H1 (cell line): Measurements from ENCODE around the gene MPPE1. TPM values are rescaled to one million over a fixed set of nuclear protein-coding genes. Genes with fewer than 3 reads are reported as not detected.

Source experiments
- CTCF ChIA-PET: fragments of 300-600 bp; sonication (Branson Sonifier 250); formaldehyde crosslinking; loops from one replicate; lab custom pipeline; 2021; ENCODE audit not compliant: partially characterized antibody; lab: Charles Lee
- POLR2A ChIA-PET: fragments of 300-600 bp; sonication (Branson Sonifier 250); formaldehyde crosslinking; loops from one replicate; lab custom pipeline; 2021; ENCODE audit warnings: inconsistent platforms; ENCODE audit not compliant: partially characterized antibody; lab: Charles Lee
- DNase-seq, 2 experiments: peaks; one replicate each; pipeline versions ENCODE4 v3.0.0 to v3.0.0-alpha.2; 2010 to 2022; ENCODE audit warnings: low spot score in 2 of 2, low read depth in 1 of 2, mixed read lengths in 1 of 2
- FAIRE-seq: peaks from 2 replicates; lab custom pipeline; 2011; peaks lifted over from hg19 to GRCh38; lab: Jason Lieb, UNC
- H2AFZ ChIP-seq: 2 replicates; pipeline ENCODE4 v1.8.1; 2012; ENCODE audit warnings: low read length, inconsistent platforms
- H2AK5ac ChIP-seq: 2 replicates; pipeline ENCODE4 v1.6.1; 2013; ENCODE audit warnings: low read depth, low read length
- H2BK120ac ChIP-seq: replicated peaks from 2 replicates; pipeline ENCODE3; 2013; ENCODE audit warnings: low read depth, low read length, inconsistent platforms
- H2BK12ac ChIP-seq: 2 replicates; pipeline ENCODE4 v1.6.1; 2013; ENCODE audit warnings: low read depth, low read length
- H2BK15ac ChIP-seq: 2 replicates; pipeline ENCODE4 v1.6.1; 2013; ENCODE audit warnings: low read length
- H2BK20ac ChIP-seq: 2 replicates; pipeline ENCODE4 v1.6.1; 2013; ENCODE audit warnings: low read length
- H2BK5ac ChIP-seq: 2 replicates; pipeline ENCODE4 v1.6.1; 2013; ENCODE audit warnings: low read depth, low read length
- H3K14ac ChIP-seq: 2 replicates; pipeline ENCODE4 v1.6.1; 2013; ENCODE audit warnings: inconsistent platforms; ENCODE audit not compliant: insufficient read length
- H3K18ac ChIP-seq: 2 replicates; pipeline ENCODE4 v1.6.1; 2013; ENCODE audit warnings: low read length; ENCODE audit errors: extremely low read depth
- H3K23ac ChIP-seq: 2 replicates; pipeline ENCODE4 v1.6.1; 2013; ENCODE audit warnings: inconsistent platforms; ENCODE audit not compliant: insufficient read length
- H3K23me2 ChIP-seq: 2 replicates; pipeline ENCODE4 v1.6.1; 2013; ENCODE audit warnings: low read depth, low read length
- H3K27ac ChIP-seq: 2 replicates; pipeline ENCODE4 v1.6.1; 2011; ENCODE audit warnings: low read depth, low read length, inconsistent platforms
- H3K27me3 ChIP-seq, 4 experiments: replicated peaks in 1 of 4; 1 replicate in 1 of 4; 2 replicates in 3 of 4; pipeline versions ENCODE4 v1.6.1 to v1.8.1; 2011 to 2013; ENCODE audit warnings: low read length in 3 of 4, mild to moderate bottlenecking in 3 of 4, inconsistent platforms in 2 of 4, mixed read lengths in 2 of 4, moderate library complexity in 1 of 4; ENCODE audit not compliant: control insufficient read depth in 3 of 4, insufficient read depth in 3 of 4; ENCODE audit errors: extremely low read depth in 1 of 4
- H3K36me3 ChIP-seq, 4 experiments: 2 replicates each; pipeline versions ENCODE4 v1.6.1 to v1.8.1; 2011 to 2013; ENCODE audit warnings: mild to moderate bottlenecking in 4 of 4, low read length in 3 of 4, moderate library complexity in 2 of 4, control low read depth in 1 of 4, inconsistent platforms in 1 of 4; ENCODE audit not compliant: insufficient read depth in 4 of 4, control insufficient read depth in 2 of 4
- H3K4ac ChIP-seq: replicated peaks from 2 replicates; pipeline ENCODE3; 2013; ENCODE audit warnings: low read length, low read depth, mixed read lengths, inconsistent platforms; ENCODE audit not compliant: insufficient read length
- H3K4me1 ChIP-seq, 4 experiments: replicated peaks in 1 of 4; 1 replicate in 1 of 4; 2 replicates in 3 of 4; pipeline versions ENCODE4 v1.6.1 to v1.8.1; 2011 to 2013; ENCODE audit warnings: low read length in 3 of 4, inconsistent platforms in 2 of 4, mixed read lengths in 1 of 4; ENCODE audit not compliant: insufficient read depth in 4 of 4, control insufficient read depth in 3 of 4
- H3K4me2 ChIP-seq, 2 experiments: 2 replicates each; pipeline versions ENCODE4 v1.6.1 to v1.8.1; 2011 to 2013; ENCODE audit warnings: low read depth in 2 of 2, low read length in 2 of 2, control low read depth in 1 of 2, inconsistent platforms in 1 of 2, mild to moderate bottlenecking in 1 of 2; ENCODE audit not compliant: insufficient read depth in 1 of 2
- H3K4me3 ChIP-seq, 4 experiments: fragments of 200-600, 300-600 bp in 1 of 4; sonication (generic), shearing (Covaris generic), sonication (Bioruptor Twin) in 1 of 4; 2 replicates each; pipeline versions ENCODE4 v1.5.1 to v1.8.1; 2011 to 2016; ENCODE audit warnings: low read length in 4 of 4, low read depth in 3 of 4, control low read depth in 2 of 4, inconsistent platforms in 2 of 4, mild to moderate bottlenecking in 2 of 4, mixed read lengths in 1 of 4, moderate library complexity in 1 of 4; ENCODE audit not compliant: insufficient read depth in 2 of 4; ENCODE audit errors: extremely low read depth in 1 of 4
- H3K56ac ChIP-seq: replicated peaks from 2 replicates; pipeline ENCODE3; 2013; ENCODE audit warnings: low read depth, mild to moderate bottlenecking, mixed read lengths, low read length, inconsistent platforms; ENCODE audit not compliant: insufficient read length
- H3K79me1 ChIP-seq: 2 replicates; pipeline ENCODE4 v1.6.1; 2013; ENCODE audit warnings: low read depth, low read length, control low read depth
- H3K79me2 ChIP-seq, 2 experiments: 2 replicates each; pipeline versions ENCODE4 v1.6.1 to v1.8.1; 2012 to 2013; ENCODE audit warnings: low read length in 2 of 2, mild to moderate bottlenecking in 2 of 2, inconsistent platforms in 1 of 2; ENCODE audit not compliant: insufficient read depth in 2 of 2, control insufficient read depth in 1 of 2
- H3K9ac ChIP-seq, 4 experiments: replicated peaks in 1 of 4; 1 replicate in 1 of 4; 2 replicates in 3 of 4; pipeline versions ENCODE4 v1.6.1 to v1.8.1; 2011 to 2013; ENCODE audit warnings: low read depth in 3 of 4, low read length in 3 of 4, control low read depth in 2 of 4, mild to moderate bottlenecking in 2 of 4, moderate library complexity in 2 of 4, inconsistent platforms in 1 of 4; ENCODE audit errors: extremely low read depth in 1 of 4
- H3K9me3 ChIP-seq, 2 experiments: 2 replicates each; pipeline versions ENCODE4 v1.6.1 to v1.8.1; 2012 to 2013; ENCODE audit warnings: mild to moderate bottlenecking in 2 of 2, moderate library complexity in 2 of 2, control low read depth in 1 of 2, inconsistent platforms in 1 of 2, low read depth in 1 of 2, low read length in 1 of 2, mixed read lengths in 1 of 2; ENCODE audit not compliant: insufficient read depth in 2 of 2
- H4K20me1 ChIP-seq, 2 experiments: replicated peaks in 1 of 2; 2 replicates each; pipeline versions ENCODE3 to v1.8.1; 2011 to 2013; ENCODE audit warnings: inconsistent platforms in 2 of 2, low read length in 2 of 2, mild to moderate bottlenecking in 1 of 2; ENCODE audit not compliant: insufficient read depth in 2 of 2, control insufficient read depth in 1 of 2
- H4K5ac ChIP-seq: 2 replicates; pipeline ENCODE4 v1.6.1; 2013; ENCODE audit warnings: low read length, low read depth, mixed read lengths, inconsistent platforms; ENCODE audit not compliant: insufficient read length
- H4K8ac ChIP-seq: 2 replicates; pipeline ENCODE4 v1.8.0; 2013; ENCODE audit warnings: mild to moderate bottlenecking, moderate library complexity, low read length, inconsistent platforms; ENCODE audit not compliant: insufficient read depth; ENCODE audit errors: extremely low read depth
- H4K91ac ChIP-seq: replicated peaks from 2 replicates; pipeline ENCODE3; 2013; ENCODE audit warnings: low read length, mixed read lengths, inconsistent platforms; ENCODE audit not compliant: insufficient read length
- ATF3 ChIP-seq: IDR thresholded peaks from 2 replicates; pipeline ENCODE4 v1.6.1; 2011; ENCODE audit warnings: low read depth, mild to moderate bottlenecking, low read length; ENCODE audit not compliant: insufficient read depth
- BRCA1 ChIP-seq: IDR thresholded peaks from 2 replicates; pipeline ENCODE4 v1.6.1; 2012; ENCODE audit warnings: low read depth, low read length, improper control_type of control experiment
- CHD2 ChIP-seq: IDR thresholded peaks from 2 replicates; pipeline ENCODE4 v1.6.1; 2012; ENCODE audit warnings: low read length, improper control_type of control experiment
- E2F6 ChIP-seq: IDR thresholded peaks from 2 replicates; pipeline ENCODE4 v1.6.1; 2012; ENCODE audit warnings: inconsistent platforms
- EGR1 ChIP-seq: IDR thresholded peaks from 2 replicates; pipeline ENCODE4 v1.6.1; 2011; ENCODE audit warnings: low read depth, low read length, borderline replicate concordance
- FOSL1 ChIP-seq: IDR thresholded peaks from 2 replicates; pipeline ENCODE4 v1.6.1; 2011; ENCODE audit warnings: mild to moderate bottlenecking, low read depth, low read length, moderate library complexity; ENCODE audit not compliant: insufficient read depth
- HDAC2 ChIP-seq, 2 experiments: fragments of 300-600 bp in 1 of 2; sonication (generic) in 1 of 2; IDR thresholded peaks; 2 replicates each; pipeline ENCODE4 v1.6.1; 2011 to 2012; ENCODE audit warnings: low read depth in 2 of 2, low read length in 2 of 2, mild to moderate bottlenecking in 2 of 2, moderate library complexity in 2 of 2, borderline replicate concordance in 1 of 2, inconsistent platforms in 1 of 2
- NANOG ChIP-seq: IDR thresholded peaks from 2 replicates; pipeline ENCODE4 v1.6.1; 2011; ENCODE audit warnings: low read length, low read depth, mild to moderate bottlenecking, inconsistent platforms; ENCODE audit not compliant: insufficient read depth, poor library complexity, severe bottlenecking
- POLR2AphosphoS5 ChIP-seq: IDR thresholded peaks from 2 replicates; pipeline ENCODE4 v1.6.1; 2011; ENCODE audit warnings: low read depth, low read length
- RXRA ChIP-seq: IDR thresholded peaks from 2 replicates; pipeline ENCODE4 v1.6.1; 2011; ENCODE audit warnings: low read depth, mild to moderate bottlenecking, low read length, moderate library complexity; ENCODE audit not compliant: insufficient read depth
- SIX5 ChIP-seq: IDR thresholded peaks from 2 replicates; pipeline ENCODE4 v1.6.1; 2011; ENCODE audit warnings: mild to moderate bottlenecking, low read depth, low read length
- WGBS, 2 experiments: shearing (Covaris generic) in 1 of 2; methylation state at CpG; one replicate each; pipeline versions ENCODE4 v1.1.6 to v1.1.7; 2013 to 2015; ENCODE audit warnings: low lambda C conversion rate in 2 of 2, mixed read lengths in 2 of 2, inconsistent platforms in 1 of 2, low coverage in 1 of 2, missing lambda C conversion rate in 1 of 2; ENCODE audit not compliant: insufficient replicate concordance in 2 of 2, insufficient coverage in 1 of 2, insufficient read length in 1 of 2; ENCODE audit errors: extremely low coverage in 1 of 2, missing lambda C conversion rate in 1 of 2; 5-methylcytosine and 5-hydroxymethylcytosine counted together
- polyA plus RNA-seq, 7 experiments: library from polyadenylated mRNA; depleted of rRNA in 3 of 7; stranded (reverse) in 5 of 7; unstranded in 2 of 7; fragments of >200 nt in 5 of 7; fragments of 200-250 nt in 2 of 7; gene quantifications; 1 replicate in 5 of 7; 2 replicates in 1 of 7; 4 replicates in 1 of 7; pipeline versions ENCODE4 v1.2.1 to v1.2.3, GENCODE V29; 2011 to 2013; ENCODE audit warnings: missing spikeins in 2 of 7, mixed read lengths in 2 of 7
- total RNA-seq: library from RNA; stranded (reverse); fragmentation: NEBNext Ultra II Directional; extraction: Animal tissue kit (Norgen Biotek cat#: 25700); gene quantifications from 2 replicates; pipeline ENCODE4 v1.2.1, GENCODE V29; 2021

MPPE1 gene
- total and polyA plus RNA-seq, 2 of the 8 experiments (the other 6 are each of a cell fraction or from before 2014, with no cell fraction given) = 13.7 to 20.9 TPM

GRCh38 chr18:11909061-11909455, 941 bp upstream of the MPPE1 start:
- 33% methylated on average over 13 of the region's 13 CpGs; no CpG with 5 or more reads in 1 of the 2 experiments for WGBS, 2 experiments
- Histone ChIP-seq H3K79me1 (no peaks in the 10 kb centered on the region), H3K4me3 (peak overlapping the region; percentile 65 to 78 (median 74)), H4K8ac (no peak overlapping the region), H3K27ac (no peak overlapping the region), H2BK5ac (no peak overlapping the region), H2BK12ac (no peak overlapping the region), H2AFZ (no peak overlapping the region), H2AK5ac (no peak overlapping the region), H4K91ac (no peak overlapping the region), H3K36me3 (no peaks in the 10 kb centered on the region), H3K4me1 (peaks cover 2 to 12% (median 5%) of the 10 kb centered on the region in 4 experiments; a peak in 6 of 7 replicates), H3K14ac (no peak overlapping the region), H4K5ac (no peak overlapping the region), H2BK15ac (no peak overlapping the region), H2BK20ac (no peak overlapping the region), H3K79me2 (no peaks in the 10 kb centered on the region), H3K9ac (no peak overlapping the region), H3K56ac (no peak overlapping the region), H3K4ac (no peak overlapping the region), H3K27me3 (no peaks in the 10 kb centered on the region), H3K23me2 (peaks cover 10% of the 10 kb centered on the region; the same call in 1 of the 2 replicates), H3K23ac (no peak overlapping the region), H3K4me2 (peak overlapping the region; percentile 71 to 94), H3K18ac (no peak overlapping the region), H2BK120ac (no peak overlapping the region), H4K20me1 (no peaks in the 10 kb centered on the region), H3K9me3 (no peaks in the 10 kb centered on the region)
- CTCF ChIA-PET = interaction anchor here (0.6 to 1.4 kb wide), 4 partner anchors 8 to 88 kb away, joined by 3 to 5 read pairs (median 4); no protein-coding TSS in a partner anchor
- no peak for FAIRE-seq
- POLR2A ChIA-PET = interaction anchor here (0.6 to 2.2 kb wide), 4 partner anchors 28 to 87 kb away, joined by 3 to 9 read pairs (median 4); partner anchors contain the start of gene IMPA2
- DNase-seq = no peak
- TF ChIP-seq HDAC2 (IDR thresholded peaks at IDR 0.05; ENCODE audit: borderline replicate concordance in 1 of 2, low read depth in 2 of 2, low read length in 2 of 2) (no peak), BRCA1 (no peak), E2F6 (no peak), FOSL1 (no peak), NANOG (no peak), SIX5 (no peak), EGR1 (no peak), ATF3 (no peak), POLR2AphosphoS5 (no peak), RXRA (no peak), CHD2 (no peak)
